ENCODE measurements around the gene GOLGA5.

The GOLGA5 gene

DNA sequence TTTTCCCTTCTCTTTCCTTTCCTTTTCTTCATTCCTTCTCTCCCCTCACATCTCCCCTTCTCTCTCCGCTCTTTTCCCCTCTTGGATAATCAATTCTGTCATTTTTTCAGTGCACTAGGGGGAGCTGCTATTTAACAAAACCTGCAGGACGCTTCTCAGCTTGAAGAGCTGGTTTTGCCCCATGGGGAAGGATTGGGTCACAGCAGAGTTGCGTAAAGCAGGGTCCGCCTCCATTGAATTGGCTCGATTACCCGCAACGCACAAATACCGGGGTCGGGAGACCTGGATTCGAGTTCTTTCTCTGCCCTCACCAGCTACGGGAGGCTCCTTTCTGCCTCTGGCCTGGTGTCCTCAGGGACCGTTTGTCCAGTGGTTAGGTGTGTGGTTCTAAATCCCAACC is 86.7 kb downstream of the GOLGA5 start:
- DNase-seq: no peak

DNA sequence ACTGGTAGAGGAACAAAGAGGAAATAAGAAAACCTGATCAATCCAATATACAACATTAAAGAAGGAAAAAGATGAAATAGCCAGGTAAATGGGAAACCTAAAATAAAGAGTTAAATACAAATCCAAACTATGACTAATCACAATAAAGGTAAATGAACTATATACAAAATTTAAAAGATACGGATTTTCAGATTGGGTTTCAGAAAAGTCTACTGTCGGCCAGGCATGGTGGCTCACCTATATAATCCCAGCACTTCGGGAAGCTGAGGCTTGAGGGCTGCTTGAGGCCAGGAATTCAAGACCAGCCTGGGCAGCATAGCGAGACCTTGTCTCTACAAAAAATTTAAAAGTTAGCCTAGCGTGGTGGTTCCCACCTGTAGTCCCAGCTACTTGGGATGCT is 89.0 kb downstream of the GOLGA5 start:
- no peak for DNase-seq

DNA sequence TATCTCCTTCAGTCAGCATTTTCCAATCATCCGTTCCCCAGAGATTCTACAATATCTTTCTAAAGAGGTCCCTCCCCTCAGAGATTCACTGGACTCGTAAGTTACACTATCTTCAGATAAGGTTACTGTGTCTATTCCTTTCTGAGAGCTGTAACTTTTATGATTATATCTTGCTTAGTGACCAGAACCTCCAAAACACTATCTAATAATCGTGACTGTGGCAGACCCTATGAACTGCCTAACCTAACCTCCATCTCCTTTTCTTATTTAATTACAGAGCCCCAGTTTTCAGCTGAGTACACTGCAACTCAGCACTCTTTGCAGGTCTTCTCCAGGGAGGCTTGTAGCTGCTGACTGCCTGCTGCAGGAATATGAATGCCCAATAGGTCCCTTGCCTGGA is 90.3 kb downstream of the GOLGA5 start:
- no peak for DNase-seq

DNA sequence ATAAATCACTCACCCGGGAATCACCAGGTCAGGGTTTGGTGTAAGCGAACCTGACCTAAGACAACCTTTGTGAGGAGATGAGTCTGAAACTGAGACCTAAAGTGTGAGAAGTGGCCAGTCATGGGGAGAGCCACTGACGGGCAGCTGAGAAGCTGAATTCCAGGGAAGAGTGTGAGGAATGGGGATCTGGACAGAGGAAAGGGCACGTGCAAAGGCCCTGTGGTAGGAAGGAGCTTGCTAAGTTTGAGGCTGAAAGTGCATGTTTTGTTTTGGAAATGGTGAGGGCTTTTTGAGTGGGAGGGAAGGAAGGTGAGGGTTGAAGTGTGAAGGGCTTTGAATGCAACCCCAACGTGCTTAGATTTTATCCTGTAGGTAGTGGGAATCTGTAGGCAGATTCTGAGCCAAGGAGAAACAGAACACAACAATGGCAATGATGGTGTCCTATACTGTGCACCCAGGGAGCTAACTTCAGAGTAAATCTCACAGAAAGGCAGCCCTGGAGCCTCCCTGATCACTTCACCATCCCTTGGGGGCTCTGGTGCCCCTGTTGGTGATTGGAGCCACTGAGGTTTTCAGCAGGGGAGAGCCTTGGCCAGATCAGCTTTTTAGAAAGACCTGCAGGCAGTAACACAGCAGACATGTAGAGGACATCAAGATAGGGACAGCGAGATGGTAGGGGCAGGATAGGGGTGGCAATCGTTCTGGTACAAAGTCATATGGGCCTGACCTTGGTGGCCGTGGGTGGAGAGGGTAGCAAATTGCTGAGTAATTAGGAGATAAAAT is 91.4 kb downstream of the GOLGA5 start:
- DNase-seq: no peak

DNA sequence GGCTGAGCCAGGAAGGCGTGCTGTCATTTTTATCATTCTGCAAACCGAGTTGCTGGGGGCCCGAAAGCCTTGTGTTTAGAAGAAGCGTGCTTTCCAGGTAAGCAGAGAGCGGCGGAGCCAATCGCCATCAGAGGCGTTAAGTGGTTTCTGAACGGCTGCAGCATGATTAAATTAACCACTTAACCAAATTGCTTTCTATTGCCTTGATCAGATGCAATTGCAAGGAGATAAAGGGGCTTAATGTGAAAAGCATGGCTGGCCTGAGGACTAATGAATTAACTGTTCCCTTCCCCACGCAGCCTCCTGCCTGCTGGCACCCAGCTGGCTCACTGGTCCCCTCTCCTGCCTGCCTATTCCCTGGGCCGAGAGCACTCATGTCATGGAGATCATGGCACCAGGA is 92.2 kb downstream of the GOLGA5 start:
- no peak for DNase-seq

DNA sequence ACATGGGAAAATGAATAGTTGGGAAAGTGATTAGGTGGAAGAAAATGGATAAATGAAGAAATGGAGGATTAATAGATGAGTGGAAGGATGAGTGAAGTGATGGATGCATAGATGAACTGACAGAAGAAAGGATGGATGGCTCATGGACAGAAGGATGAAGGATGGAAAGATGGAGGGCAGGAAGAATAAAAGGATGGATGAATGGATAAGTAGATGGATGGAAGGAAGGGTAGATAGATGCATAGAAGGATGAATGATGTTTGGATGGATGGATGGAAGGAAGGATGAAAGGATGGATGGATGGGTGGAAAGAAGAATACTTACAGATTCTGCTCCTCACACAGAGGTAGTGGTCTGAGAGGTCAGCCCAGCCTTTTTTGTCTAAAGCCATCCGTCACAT is 93.1 kb downstream of the GOLGA5 start:
- no peak for DNase-seq

DNA sequence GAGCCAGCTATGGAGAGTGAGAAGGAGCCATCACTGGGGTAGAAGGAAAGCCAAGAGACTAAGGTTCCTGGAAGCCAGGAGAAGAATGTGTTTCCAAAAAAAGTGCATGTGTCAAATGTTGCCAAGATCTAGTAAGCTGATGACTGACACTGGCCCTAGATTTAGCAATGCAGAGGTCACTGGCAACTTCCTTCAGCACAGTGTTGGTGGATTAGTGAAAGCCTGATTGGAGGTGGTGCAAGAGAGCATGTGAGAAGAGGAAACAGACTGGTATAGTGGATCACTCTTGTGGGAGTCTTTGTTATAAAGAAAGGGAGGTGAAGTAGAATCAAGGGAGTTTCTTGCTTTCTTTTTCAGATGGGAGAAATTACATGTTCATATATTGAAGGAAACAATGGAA is 94.8 kb downstream of the GOLGA5 start:
- DNase-seq: no peak
